Thyroid gland (tissue), 4 donors: Measurements from ENCODE around the gene UBE2G1.

Experiments used
- POLR2A ChIP-seq, 2 donors: fragments of 450-650 bp; IDR thresholded peaks; one replicate each; pipeline ENCODE4 v1.6.1; 2017; ENCODE audit warnings: antibody characterized with exemption in 2 of 2, mild to moderate bottlenecking in 2 of 2, moderate library complexity in 1 of 2
- TF ChIP-seq, protein P1 (sequence below), 6 experiments: fragments of 200-600 bp in 3 of 6; fragments of 450-650 bp in 3 of 6; sonication (generic) in 3 of 6; IDR thresholded peaks; one replicate each; pipeline ENCODE4 v1.5.1; 2016 to 2019; ENCODE audit warnings: antibody characterized with exemption in 6 of 6, mild to moderate bottlenecking in 2 of 6, inconsistent platforms in 1 of 6, moderate library complexity in 1 of 6

DNA sequence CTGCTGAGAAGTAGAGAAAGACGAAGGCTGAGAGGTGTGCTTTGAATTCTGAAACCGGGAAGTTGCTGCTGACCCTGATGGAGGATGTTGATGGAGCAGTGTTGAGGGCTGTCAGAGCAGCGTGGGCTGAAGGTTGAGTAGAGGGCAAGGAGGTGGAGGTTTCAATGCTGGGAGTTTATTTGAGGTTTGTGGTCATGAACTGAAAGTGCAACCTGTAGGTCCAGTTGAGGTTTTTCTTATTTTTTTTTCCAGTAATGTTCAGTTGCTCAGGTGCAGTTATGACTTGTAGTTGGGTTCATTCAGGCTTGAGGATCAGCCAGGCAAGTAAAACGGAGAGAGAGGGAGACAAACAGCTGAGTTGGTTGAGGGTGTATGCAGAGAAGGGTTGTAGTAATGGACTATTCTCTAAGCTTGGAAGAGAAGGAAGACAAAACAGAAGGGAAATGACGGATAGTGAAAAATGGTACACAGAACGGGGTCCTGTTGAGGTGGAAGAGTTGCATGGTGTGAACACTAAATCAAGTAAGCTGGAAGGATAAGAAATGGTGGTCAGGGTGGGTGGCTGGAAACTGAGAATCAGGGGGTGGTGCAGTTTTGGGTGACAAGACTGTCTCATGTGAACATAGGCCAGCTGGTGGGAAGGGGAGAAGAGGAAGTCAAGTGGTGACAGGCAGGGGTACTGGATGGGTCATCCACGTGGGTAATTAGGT lies 8.7 kb upstream of the UBE2G1 start:
- TF ChIP-seq, protein P1, sequence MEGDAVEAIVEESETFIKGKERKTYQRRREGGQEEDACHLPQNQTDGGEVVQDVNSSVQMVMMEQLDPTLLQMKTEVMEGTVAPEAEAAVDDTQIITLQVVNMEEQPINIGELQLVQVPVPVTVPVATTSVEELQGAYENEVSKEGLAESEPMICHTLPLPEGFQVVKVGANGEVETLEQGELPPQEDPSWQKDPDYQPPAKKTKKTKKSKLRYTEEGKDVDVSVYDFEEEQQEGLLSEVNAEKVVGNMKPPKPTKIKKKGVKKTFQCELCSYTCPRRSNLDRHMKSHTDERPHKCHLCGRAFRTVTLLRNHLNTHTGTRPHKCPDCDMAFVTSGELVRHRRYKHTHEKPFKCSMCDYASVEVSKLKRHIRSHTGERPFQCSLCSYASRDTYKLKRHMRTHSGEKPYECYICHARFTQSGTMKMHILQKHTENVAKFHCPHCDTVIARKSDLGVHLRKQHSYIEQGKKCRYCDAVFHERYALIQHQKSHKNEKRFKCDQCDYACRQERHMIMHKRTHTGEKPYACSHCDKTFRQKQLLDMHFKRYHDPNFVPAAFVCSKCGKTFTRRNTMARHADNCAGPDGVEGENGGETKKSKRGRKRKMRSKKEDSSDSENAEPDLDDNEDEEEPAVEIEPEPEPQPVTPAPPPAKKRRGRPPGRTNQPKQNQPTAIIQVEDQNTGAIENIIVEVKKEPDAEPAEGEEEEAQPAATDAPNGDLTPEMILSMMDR (IDR thresholded peaks at IDR 0.05): no peak
- TF ChIP-seq POLR2A (IDR thresholded peaks at IDR 0.05): no peak
